Type B pancreatic cell (in vitro differentiated cells): Measurements from ENCODE around the gene ZNF839. TPM values are rescaled to one million over a fixed set of nuclear protein-coding genes. Genes with fewer than 3 reads are reported as not detected.

Experiments
- DNase-seq: peaks from one replicate; pipeline ENCODE4 v3.0.0; 2021; ENCODE audit warnings: mixed read lengths; ENCODE audit not compliant: unreplicated experiment; ENCODE audit errors: extremely low spot score
- H3K27ac Mint-ChIP-seq: 2 replicates; pipeline ENCODE4 v1.8.0; 2021; ENCODE audit warnings: mild to moderate bottlenecking, mixed read lengths
- H3K27me3 Mint-ChIP-seq: 2 replicates; pipeline ENCODE4 v1.8.0; 2021; ENCODE audit warnings: mixed read lengths
- H3K36me3 Mint-ChIP-seq: 2 replicates; pipeline ENCODE4 v1.8.0; 2021; ENCODE audit warnings: mixed read lengths
- H3K4me1 Mint-ChIP-seq: one replicate; pipeline ENCODE4 v1.8.0; 2021; ENCODE audit warnings: mixed read lengths; ENCODE audit not compliant: unreplicated experiment
- H3K4me3 Mint-ChIP-seq: 2 replicates; pipeline ENCODE4 v1.8.0; 2021; ENCODE audit warnings: mild to moderate bottlenecking, mixed read lengths
- H3K9me3 Mint-ChIP-seq: 2 replicates; pipeline ENCODE4 v1.8.0; 2021; ENCODE audit warnings: mixed read lengths
- total RNA-seq: library from RNA; stranded (reverse); gene quantifications from 2 replicates; pipeline ENCODE4 v1.2.1, GENCODE V29; 2021; ENCODE audit warnings: low replicate concordance
- TF ChIP-seq, protein P1 (sequence below): fragments of 200-600 bp; sonication (generic); conservative IDR thresholded peaks from 2 replicates; pipeline ENCODE4 v1.5.0; 2021; ENCODE audit warnings: antibody characterized with exemption, mild to moderate bottlenecking

The ZNF839 gene
- total RNA-seq, 1 donor from 2014 or later: 16.4 TPM

DNA sequence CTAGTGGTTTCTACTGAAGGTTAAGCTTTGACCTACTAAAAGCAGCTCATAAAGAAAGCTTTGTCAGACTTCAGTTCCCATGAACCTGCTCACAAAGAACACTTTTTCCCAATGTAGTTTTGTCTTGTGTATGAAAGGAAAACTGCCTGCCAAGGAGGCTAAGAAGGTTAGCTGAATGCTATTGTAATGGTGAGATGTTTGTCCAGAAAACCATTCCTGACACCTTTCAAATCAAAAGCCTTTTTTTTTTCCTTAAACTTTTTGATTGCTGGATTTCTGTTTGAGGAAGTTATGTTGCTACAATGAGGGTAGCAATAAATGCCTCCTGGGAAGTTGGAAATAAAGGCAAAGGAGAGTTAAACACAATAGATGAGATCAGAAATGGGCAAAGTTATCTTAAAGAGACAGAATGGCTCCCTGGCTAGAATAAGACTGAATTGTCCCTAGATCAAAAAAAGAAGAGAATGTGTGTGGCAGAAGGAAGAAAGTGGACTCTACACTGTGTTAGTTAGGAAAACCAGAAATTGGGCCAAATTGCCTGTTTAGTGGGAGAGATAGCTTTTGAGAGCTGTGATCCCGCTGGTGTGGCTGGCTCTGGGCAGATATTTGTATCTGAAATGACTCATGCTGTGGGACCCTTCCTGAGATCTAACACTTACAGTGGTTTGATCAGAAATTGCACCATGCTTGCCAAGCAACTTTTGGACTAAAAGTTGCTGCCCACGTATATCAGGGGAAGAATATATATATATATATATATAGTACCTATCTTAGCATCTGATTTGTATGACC is 70.7 kb downstream of the ZNF839 start:
- H3K4me3 Mint-ChIP-seq: no peak overlapping the region

More for the DNA sequence above, 70.7 kb downstream of the ZNF839 start:
- H3K27me3 Mint-ChIP-seq: no peaks in the 10 kb centered on the region
- H3K9me3 Mint-ChIP-seq: no peaks in the 10 kb centered on the region
- TF ChIP-seq, protein P1, sequence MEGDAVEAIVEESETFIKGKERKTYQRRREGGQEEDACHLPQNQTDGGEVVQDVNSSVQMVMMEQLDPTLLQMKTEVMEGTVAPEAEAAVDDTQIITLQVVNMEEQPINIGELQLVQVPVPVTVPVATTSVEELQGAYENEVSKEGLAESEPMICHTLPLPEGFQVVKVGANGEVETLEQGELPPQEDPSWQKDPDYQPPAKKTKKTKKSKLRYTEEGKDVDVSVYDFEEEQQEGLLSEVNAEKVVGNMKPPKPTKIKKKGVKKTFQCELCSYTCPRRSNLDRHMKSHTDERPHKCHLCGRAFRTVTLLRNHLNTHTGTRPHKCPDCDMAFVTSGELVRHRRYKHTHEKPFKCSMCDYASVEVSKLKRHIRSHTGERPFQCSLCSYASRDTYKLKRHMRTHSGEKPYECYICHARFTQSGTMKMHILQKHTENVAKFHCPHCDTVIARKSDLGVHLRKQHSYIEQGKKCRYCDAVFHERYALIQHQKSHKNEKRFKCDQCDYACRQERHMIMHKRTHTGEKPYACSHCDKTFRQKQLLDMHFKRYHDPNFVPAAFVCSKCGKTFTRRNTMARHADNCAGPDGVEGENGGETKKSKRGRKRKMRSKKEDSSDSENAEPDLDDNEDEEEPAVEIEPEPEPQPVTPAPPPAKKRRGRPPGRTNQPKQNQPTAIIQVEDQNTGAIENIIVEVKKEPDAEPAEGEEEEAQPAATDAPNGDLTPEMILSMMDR: no peak
- peaks cover 6% of the 10 kb centered on the region for H3K4me1 Mint-ChIP-seq
- peaks cover 14% of the 10 kb centered on the region for H3K36me3 Mint-ChIP-seq
- DNase-seq: no peak
- H3K27ac Mint-ChIP-seq: no peak overlapping the region

Other genes with a start within 250 kb of the ZNF839 start
- 585 and 652 TPM in 2 replicates for gene HSP90AA1, start 232.7 kb upstream of the ZNF839 start, total RNA-seq
- 33.4 and 49.7 TPM in 2 replicates for gene WDR20, start 179.8 kb upstream of the ZNF839 start, total RNA-seq
- gene MOK, start 14.6 kb upstream of the ZNF839 start, total RNA-seq: 17.7 and 26.3 TPM in 2 replicates
- gene CINP, start 43.1 kb downstream of the ZNF839 start, total RNA-seq: 29.5 and 34.2 TPM in 2 replicates
- gene TECPR2, start 43.2 kb downstream of the ZNF839 start, total RNA-seq: 25.5 and 31.0 TPM in 2 replicates
- gene ANKRD9, start 190.0 kb downstream of the ZNF839 start, total RNA-seq: 31.4 and 46.6 TPM in 2 replicates